ENCODE results near the gene GPBAR1. TPM values are rescaled to one million over a fixed set of nuclear protein-coding genes. Genes with fewer than 3 reads are reported as not detected.
"Not testable (repeated sequence)": the region's sequence is repeated elsewhere in the genome, so short reads cannot be mapped to it uniquely, and the experiment has no call there.

The GPBAR1 gene
- total RNA-seq, 1 experiment from 2014 or later, result not detected

DNA sequence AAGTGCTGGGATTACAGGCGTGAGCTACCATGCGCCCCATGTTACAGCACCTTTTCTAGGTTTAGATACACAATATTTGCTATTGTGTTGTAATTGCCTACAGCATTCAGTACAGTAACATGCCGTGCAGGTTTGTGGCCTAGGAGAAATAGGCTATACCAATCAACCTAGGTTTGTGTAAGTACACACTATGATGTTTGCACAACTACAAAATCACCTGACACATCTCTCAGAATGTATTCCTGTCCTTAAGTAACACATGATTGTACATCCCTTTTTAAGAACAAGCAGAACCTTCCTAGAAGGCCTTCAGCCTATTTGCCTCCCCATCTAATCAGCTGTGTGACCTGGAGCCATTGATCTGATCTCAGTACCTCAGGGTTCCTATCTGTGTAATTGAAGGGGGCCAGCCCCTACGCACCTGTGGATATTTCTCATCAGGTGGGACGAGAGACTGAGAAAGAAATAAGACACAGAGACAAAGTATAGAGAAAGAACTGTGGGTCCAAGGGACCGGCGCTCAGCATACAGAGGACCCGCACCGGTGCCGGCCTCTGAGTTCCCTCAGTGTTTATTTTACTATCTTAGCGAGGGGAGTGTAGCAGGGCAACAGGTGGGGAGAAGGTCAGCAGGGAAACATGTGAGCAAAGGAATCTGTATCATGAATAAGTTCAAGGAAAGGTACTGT, 50.2 kb downstream of the GPBAR1 start:
- H3K9me3 ChIP-seq, result no peaks in the 10 kb centered on the region
- H3K36me3 ChIP-seq, result no peaks in the 10 kb centered on the region
- DNase-seq, result no peak
- no peaks in the 10 kb centered on the region for H3K27me3 ChIP-seq
- H3K4me3 ChIP-seq, result no peak overlapping the region

GRCh38 chr2:218311541-218312266, 50.9 kb downstream of the GPBAR1 start:
- not testable (repeated sequence) for DNase-seq, H3K9me3 ChIP-seq, H3K27me3 ChIP-seq, H3K4me3 ChIP-seq, H3K36me3 ChIP-seq

DNA sequence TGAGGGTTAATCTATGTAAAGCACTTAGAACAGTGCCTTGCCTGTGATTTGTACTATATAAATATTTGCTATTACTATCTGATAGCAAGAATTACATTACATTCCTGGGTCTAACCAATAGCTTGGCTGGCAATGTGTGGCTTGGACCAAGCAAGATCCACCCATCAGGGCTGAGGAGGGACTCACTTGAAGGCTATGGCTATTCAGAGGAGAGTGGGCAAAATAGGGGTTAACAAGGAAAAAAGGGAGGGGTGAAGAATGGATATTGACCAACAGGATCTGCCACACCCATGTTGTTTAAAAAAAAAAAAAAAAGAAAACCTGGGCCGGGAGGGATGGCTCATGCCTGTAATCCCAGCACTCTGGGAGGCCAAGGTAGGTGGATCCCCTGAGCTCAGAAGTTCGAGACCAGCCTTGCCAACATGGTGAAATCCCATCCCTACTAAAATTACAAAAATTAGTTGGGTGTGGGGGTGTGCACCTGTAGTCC, 51.5 kb downstream of the GPBAR1 start:
- DNase-seq, result no peak
- Histone ChIP-seq H3K9me3 (no peaks in the 10 kb centered on the region), H3K4me3 (no peak overlapping the region), H3K27me3 (no peaks in the 10 kb centered on the region), H3K36me3 (no peaks in the 10 kb centered on the region)

GRCh38 chr2:218313356-218313755, 52.5 kb downstream of the GPBAR1 start:
- no peak overlapping the region for H3K4me3 ChIP-seq
- no peak for DNase-seq
- no peaks in the 10 kb centered on the region for H3K27me3 ChIP-seq
- no peaks in the 10 kb centered on the region for H3K9me3 ChIP-seq
- no peaks in the 10 kb centered on the region for H3K36me3 ChIP-seq

Other genes starting within 250 kb of the GPBAR1 start
- not detected in 2 replicates for gene RUFY4, start 191.8 kb upstream of the GPBAR1 start, total RNA-seq (2014; rRNA removed; shearing (Covaris generic); ENCODE audit: low replicate concordance)
- gene CXCR2, start 135.0 kb upstream of the GPBAR1 start, total RNA-seq (2014; rRNA removed; shearing (Covaris generic); ENCODE audit: low replicate concordance), result not detected in 2 replicates
- gene CXCR1, start 94.1 kb upstream of the GPBAR1 start, total RNA-seq (2014; rRNA removed; shearing (Covaris generic); ENCODE audit: low replicate concordance), result not detected in 2 replicates
- gene ARPC2, start 43.8 kb upstream of the GPBAR1 start, total RNA-seq (2014; rRNA removed; shearing (Covaris generic); ENCODE audit: low replicate concordance), result 505 and 549 TPM in 2 replicates
- 112 TPM in 2 replicates for gene AAMP, start 9.1 kb downstream of the GPBAR1 start, total RNA-seq (2014; rRNA removed; shearing (Covaris generic); ENCODE audit: low replicate concordance)
- gene PNKD, start 9.5 kb downstream of the GPBAR1 start, total RNA-seq (2014; rRNA removed; shearing (Covaris generic); ENCODE audit: low replicate concordance), result 21.5 and 40.8 TPM in 2 replicates
- gene TMBIM1, start 31.5 kb downstream of the GPBAR1 start, total RNA-seq (2014; rRNA removed; shearing (Covaris generic); ENCODE audit: low replicate concordance), result 81.0 and 125 TPM in 2 replicates
- gene CATIP, start 95.8 kb downstream of the GPBAR1 start, total RNA-seq (2014; rRNA removed; shearing (Covaris generic); ENCODE audit: low replicate concordance), result not detected in 2 replicates
- gene SLC11A1, start 121.3 kb downstream of the GPBAR1 start, total RNA-seq (2014; rRNA removed; shearing (Covaris generic); ENCODE audit: low replicate concordance), result 0.03 TPM in 1 of 2 replicates, not detected in the other
- gene CTDSP1, start 138.9 kb downstream of the GPBAR1 start, total RNA-seq (2014; rRNA removed; shearing (Covaris generic); ENCODE audit: low replicate concordance), result 82.9 and 84.6 TPM in 2 replicates
- not detected in 2 replicates for gene VIL1, start 158.1 kb downstream of the GPBAR1 start, total RNA-seq (2014; rRNA removed; shearing (Covaris generic); ENCODE audit: low replicate concordance)

Data from MG63 (cell line).